HCT116 (cell line): Measurements from ENCODE around the gene BLOC1S5.

Source experiments
- CEBPB ChIP-seq: IDR thresholded peaks from 2 replicates; pipeline ENCODE4 v1.6.1; 2012; ENCODE audit warnings: low read depth
- EZH2 ChIP-seq: fragments of 200-600 bp; sonication (generic); IDR thresholded peaks from 2 replicates; pipeline ENCODE4 v1.6.1; 2017; ENCODE audit warnings: antibody characterized with exemption, mixed run types
- POLR2A ChIP-seq: IDR thresholded peaks from 2 replicates; pipeline ENCODE4 v1.7.0; 2011; ENCODE audit warnings: borderline replicate concordance; ENCODE audit not compliant: insufficient read depth, insufficient read length; ENCODE audit errors: extremely low read depth
- POLR2AphosphoS5 ChIP-seq: IDR thresholded peaks from 2 replicates; pipeline ENCODE4 v1.6.1; 2011; ENCODE audit warnings: mild to moderate bottlenecking, low read depth, low read length, moderate library complexity
- RAD21 ChIP-seq: IDR thresholded peaks from 2 replicates; pipeline ENCODE4 v1.6.1; 2012; ENCODE audit warnings: low read depth, mild to moderate bottlenecking
- SIN3A ChIP-seq: IDR thresholded peaks from 2 replicates; pipeline ENCODE4 v1.6.1; 2012; ENCODE audit warnings: low read depth
- SP1 ChIP-seq: IDR thresholded peaks from 2 replicates; pipeline ENCODE4 v1.6.1; 2012; ENCODE audit warnings: low read depth
- TF ChIP-seq, protein P1 (sequence below), 3 experiments: fragments of 200-600 bp in 1 of 3; sonication (generic) in 1 of 3; IDR thresholded peaks in 2 of 3; conservative IDR thresholded peaks in 1 of 3; 2 replicates each; pipeline ENCODE4 v1.5.1; 2012 to 2017; ENCODE audit warnings: low read depth in 2 of 3, low read length in 2 of 3, antibody characterized with exemption in 1 of 3, borderline replicate concordance in 1 of 3, control low read depth in 1 of 3, mild to moderate bottlenecking in 1 of 3, mixed read lengths in 1 of 3, mixed run types in 1 of 3, moderate library complexity in 1 of 3; ENCODE audit not compliant: insufficient read depth in 1 of 3
- TF ChIP-seq, protein P2 (sequence below): IDR thresholded peaks from 2 replicates; pipeline ENCODE4 v1.6.1; 2011; ENCODE audit warnings: mild to moderate bottlenecking, low read length, moderate library complexity; ENCODE audit not compliant: insufficient replicate concordance; ENCODE audit errors: extremely low read depth
- TF ChIP-seq, protein P3 (sequence below): IDR thresholded peaks from 2 replicates; pipeline ENCODE4 v1.6.1; 2012

DNA sequence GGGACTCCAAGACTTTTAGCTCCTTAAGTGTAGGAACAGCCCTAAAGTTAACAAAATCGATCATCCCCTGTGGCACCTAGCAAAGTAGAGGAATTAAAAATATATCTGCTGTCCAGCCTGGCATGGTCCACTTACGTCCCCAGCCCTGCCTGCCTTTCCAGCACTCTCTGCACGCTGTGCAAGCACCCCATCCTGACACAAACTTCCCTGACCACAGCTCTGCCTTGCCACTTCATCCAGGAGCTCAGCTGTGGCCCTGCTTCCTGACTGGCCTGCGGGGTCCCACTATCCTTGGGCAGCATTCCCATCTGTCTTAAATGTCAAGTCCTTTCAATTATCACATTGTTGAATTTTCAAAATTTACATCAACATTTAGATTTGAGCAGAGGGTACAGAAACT is 39.0 kb downstream of the BLOC1S5 start:
- TF ChIP-seq EZH2 (no peak), RAD21 (no peak), CEBPB (no peak), POLR2AphosphoS5 (no peak), SP1 (no peak), POLR2A (no peak), SIN3A (no peak)
- TF ChIP-seq, protein P1, sequence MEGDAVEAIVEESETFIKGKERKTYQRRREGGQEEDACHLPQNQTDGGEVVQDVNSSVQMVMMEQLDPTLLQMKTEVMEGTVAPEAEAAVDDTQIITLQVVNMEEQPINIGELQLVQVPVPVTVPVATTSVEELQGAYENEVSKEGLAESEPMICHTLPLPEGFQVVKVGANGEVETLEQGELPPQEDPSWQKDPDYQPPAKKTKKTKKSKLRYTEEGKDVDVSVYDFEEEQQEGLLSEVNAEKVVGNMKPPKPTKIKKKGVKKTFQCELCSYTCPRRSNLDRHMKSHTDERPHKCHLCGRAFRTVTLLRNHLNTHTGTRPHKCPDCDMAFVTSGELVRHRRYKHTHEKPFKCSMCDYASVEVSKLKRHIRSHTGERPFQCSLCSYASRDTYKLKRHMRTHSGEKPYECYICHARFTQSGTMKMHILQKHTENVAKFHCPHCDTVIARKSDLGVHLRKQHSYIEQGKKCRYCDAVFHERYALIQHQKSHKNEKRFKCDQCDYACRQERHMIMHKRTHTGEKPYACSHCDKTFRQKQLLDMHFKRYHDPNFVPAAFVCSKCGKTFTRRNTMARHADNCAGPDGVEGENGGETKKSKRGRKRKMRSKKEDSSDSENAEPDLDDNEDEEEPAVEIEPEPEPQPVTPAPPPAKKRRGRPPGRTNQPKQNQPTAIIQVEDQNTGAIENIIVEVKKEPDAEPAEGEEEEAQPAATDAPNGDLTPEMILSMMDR (IDR thresholded peaks at IDR 0.05 in 2 of 3, conservative IDR thresholded peaks at IDR 0.05 in 1 of 3; ENCODE audit: borderline replicate concordance in 1 of 3, insufficient read depth in 1 of 3, low read depth in 2 of 3, low read length in 2 of 3), result no peak
- TF ChIP-seq, protein P2, sequence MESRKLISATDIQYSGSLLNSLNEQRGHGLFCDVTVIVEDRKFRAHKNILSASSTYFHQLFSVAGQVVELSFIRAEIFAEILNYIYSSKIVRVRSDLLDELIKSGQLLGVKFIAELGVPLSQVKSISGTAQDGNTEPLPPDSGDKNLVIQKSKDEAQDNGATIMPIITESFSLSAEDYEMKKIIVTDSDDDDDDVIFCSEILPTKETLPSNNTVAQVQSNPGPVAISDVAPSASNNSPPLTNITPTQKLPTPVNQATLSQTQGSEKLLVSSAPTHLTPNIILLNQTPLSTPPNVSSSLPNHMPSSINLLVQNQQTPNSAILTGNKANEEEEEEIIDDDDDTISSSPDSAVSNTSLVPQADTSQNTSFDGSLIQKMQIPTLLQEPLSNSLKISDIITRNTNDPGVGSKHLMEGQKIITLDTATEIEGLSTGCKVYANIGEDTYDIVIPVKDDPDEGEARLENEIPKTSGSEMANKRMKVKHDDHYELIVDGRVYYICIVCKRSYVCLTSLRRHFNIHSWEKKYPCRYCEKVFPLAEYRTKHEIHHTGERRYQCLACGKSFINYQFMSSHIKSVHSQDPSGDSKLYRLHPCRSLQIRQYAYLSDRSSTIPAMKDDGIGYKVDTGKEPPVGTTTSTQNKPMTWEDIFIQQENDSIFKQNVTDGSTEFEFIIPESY, result no peak
- TF ChIP-seq, protein P3, sequence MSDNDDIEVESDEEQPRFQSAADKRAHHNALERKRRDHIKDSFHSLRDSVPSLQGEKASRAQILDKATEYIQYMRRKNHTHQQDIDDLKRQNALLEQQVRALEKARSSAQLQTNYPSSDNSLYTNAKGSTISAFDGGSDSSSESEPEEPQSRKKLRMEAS, result no peak
